Renal pelvis (tissue), 4 donors: ENCODE data around the gene G6PC1. TPM values are rescaled to one million over a fixed set of nuclear protein-coding genes. Genes with fewer than 3 reads are reported as not detected.

Experiments
- DNase-seq: peaks from one replicate; pipeline ENCODE4 v3.0.0-alpha.2; 2013
- polyA plus RNA-seq, 3 donors: library from polyadenylated mRNA; unstranded; fragments of 120-200 nt; gene quantifications; one replicate each; pipeline ENCODE4 v1.2.1, GENCODE V29; 2013; ENCODE audit not compliant: insufficient read length in 3 of 3

Gene G6PC1
- polyA plus RNA-seq, 3 donors, result 4.7 to 9.1 (median 8.6) TPM

- peak; percentile 37 for DNase-seq
These were observed 28.3 kb downstream of the G6PC1 start for GRCh38 chr17:42928714-42929496.

GRCh38 chr17:42929497-42929844 lies 28.9 kb downstream of the G6PC1 start:
- no peak for DNase-seq

GRCh38 chr17:42937712-42938596 lies 37.4 kb downstream of the G6PC1 start:
- peak; percentile 47 for DNase-seq

GRCh38 chr17:42944211-42944610 lies 43.6 kb downstream of the G6PC1 start:
- no peak for DNase-seq

GRCh38 chr17:42946812-42947211 lies 46.2 kb downstream of the G6PC1 start:
- no peak for DNase-seq

- DNase-seq, result no peak
These were observed 49.6 kb downstream of the G6PC1 start for GRCh38 chr17:42950044-42950783.

Other genes with a start within 250 kb of the G6PC1 start
- gene TUBG2, start 241.5 kb upstream of the G6PC1 start, polyA plus RNA-seq, result 10 to 100 TPM; 25.1 to 42.7 (median 38.7) TPM
- gene PLEKHH3, start 223.8 kb upstream of the G6PC1 start, polyA plus RNA-seq, result 10 to 100 TPM; 17.5 to 20.2 (median 19.9) TPM
- 1 to 10 TPM; 1.5 to 2.7 (median 2.2) TPM for gene CCR10, start 219.0 kb upstream of the G6PC1 start, polyA plus RNA-seq
- 1 to 10 TPM; 8.7 to 9.5 (median 9.4) TPM for gene CNTNAP1, start 218.3 kb upstream of the G6PC1 start, polyA plus RNA-seq
- 10 to 100 TPM; 37.8 to 69.6 (median 57.9) TPM for gene EZH1, start 155.8 kb upstream of the G6PC1 start, polyA plus RNA-seq
- gene RAMP2, start 139.6 kb upstream of the G6PC1 start, polyA plus RNA-seq, result 100 to 1,000 TPM in 1 of 3 donors, 10 to 100 TPM in 2; 83.1 to 113 (median 87.2) TPM
- 10 to 100 TPM; 87.8 to 95.9 (median 90.9) TPM for gene VPS25, start 127.3 kb upstream of the G6PC1 start, polyA plus RNA-seq
- gene WNK4, start 120.2 kb upstream of the G6PC1 start, polyA plus RNA-seq, result 10 to 100 TPM in 1 of 3 donors, 1 to 10 TPM in 2; 9.1 to 13.8 (median 9.3) TPM
- 100 to 1,000 TPM; 155 to 187 (median 161) TPM for gene COA3, start 102.1 kb upstream of the G6PC1 start, polyA plus RNA-seq
- gene CNTD1, start 101.9 kb upstream of the G6PC1 start, polyA plus RNA-seq, result 1 to 10 TPM; 1.3 to 3.9 (median 3.3) TPM
- 10 to 100 TPM; 64.9 to 82.2 (median 72.0) TPM for gene BECN1, start 76.5 kb upstream of the G6PC1 start, polyA plus RNA-seq
- 10 to 100 TPM; 97.6 to 99.2 (median 98.5) TPM for gene PSME3, start 67.4 kb upstream of the G6PC1 start, polyA plus RNA-seq
- gene AOC2, start 56.2 kb upstream of the G6PC1 start, polyA plus RNA-seq, result 1 to 10 TPM; 1.1 to 2.2 (median 1.6) TPM
- 1 to 10 TPM; 5.4 to 6.2 (median 5.5) TPM for gene AOC3, start 49.6 kb upstream of the G6PC1 start, polyA plus RNA-seq
- gene AARSD1, start 63.7 kb downstream of the G6PC1 start, polyA plus RNA-seq, result 10 to 100 TPM; 54.0 to 79.0 (median 77.8) TPM
- gene PTGES3L, start 79.3 kb downstream of the G6PC1 start, polyA plus RNA-seq, result 1 to 10 TPM; 1.1 to 2.6 (median 2.3) TPM
- gene RUNDC1, start 79.8 kb downstream of the G6PC1 start, polyA plus RNA-seq, result 10 to 100 TPM; 15.4 to 19.1 (median 16.2) TPM
- 1,000 to 10,000 TPM; 1,225 to 1,560 (median 1,448) TPM for gene RPL27, start 97.6 kb downstream of the G6PC1 start, polyA plus RNA-seq
- gene IFI35, start 106.0 kb downstream of the G6PC1 start, polyA plus RNA-seq, result 10 to 100 TPM; 10.3 to 13.4 (median 11.2) TPM
- 100 to 1,000 TPM; 126 to 138 (median 131) TPM for gene VAT1, start 121.6 kb downstream of the G6PC1 start, polyA plus RNA-seq
- gene RND2, start 124.4 kb downstream of the G6PC1 start, polyA plus RNA-seq, result 1 to 10 TPM; 3.7 to 4.2 (median 3.9) TPM
- gene BRCA1, start 224.6 kb downstream of the G6PC1 start, polyA plus RNA-seq, result 10 to 100 TPM; 13.9 to 19.5 (median 17.1) TPM